Measurements from ENCODE around the gene DIAPH2.

The DIAPH2 gene

DNA sequence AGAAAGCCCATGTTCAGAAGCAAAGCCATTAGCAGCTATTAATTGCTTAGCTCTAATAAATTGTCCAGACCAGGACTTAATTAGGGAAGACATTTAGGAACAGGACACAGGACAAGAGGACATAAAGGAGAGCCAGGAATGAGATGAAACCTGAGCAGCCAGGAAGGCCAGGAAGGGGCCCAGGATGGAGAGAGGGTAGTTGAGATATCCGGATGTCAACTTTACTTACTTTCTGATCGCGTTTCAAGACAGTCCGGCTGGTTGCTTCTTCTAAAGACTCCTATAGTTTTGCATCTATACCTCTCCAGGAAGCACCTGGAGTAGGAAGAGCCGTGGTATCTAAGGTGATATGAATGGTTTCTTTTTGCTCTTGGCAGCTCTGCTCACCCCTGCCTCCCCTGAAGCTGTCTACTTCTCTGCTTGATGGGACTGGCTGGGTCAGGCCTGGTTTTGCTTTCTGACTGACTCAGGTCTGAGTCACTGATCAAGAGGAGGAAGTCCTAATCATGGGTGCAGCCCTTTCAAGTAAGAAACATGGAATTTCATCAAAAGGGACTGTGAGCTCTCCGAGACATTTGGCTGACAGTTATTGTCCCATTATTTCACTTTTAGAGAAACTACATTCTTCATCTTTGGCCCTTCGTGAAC is 932.4 kb downstream of the DIAPH2 start:
- DNase-seq: no peak

DNA sequence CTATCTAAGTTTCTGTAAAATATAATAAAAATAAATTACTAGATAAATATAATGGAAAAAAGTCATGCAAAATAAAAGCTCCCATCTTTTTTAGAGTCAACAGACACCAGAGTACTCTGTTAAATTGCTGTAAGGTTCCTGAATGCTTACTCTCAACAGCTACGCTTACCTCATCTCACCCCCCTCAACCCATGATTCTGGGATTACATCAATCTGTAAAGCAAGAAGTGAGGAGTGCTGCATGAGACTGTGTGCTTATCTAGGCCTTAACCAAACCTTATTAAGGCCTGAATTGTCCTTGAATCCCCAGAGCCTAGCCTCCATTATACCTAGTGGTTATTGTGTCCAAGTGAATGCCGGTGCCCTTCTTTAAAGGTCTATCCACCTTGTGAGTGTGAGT is 934.9 kb downstream of the DIAPH2 start:
- no peak for DNase-seq

DNA sequence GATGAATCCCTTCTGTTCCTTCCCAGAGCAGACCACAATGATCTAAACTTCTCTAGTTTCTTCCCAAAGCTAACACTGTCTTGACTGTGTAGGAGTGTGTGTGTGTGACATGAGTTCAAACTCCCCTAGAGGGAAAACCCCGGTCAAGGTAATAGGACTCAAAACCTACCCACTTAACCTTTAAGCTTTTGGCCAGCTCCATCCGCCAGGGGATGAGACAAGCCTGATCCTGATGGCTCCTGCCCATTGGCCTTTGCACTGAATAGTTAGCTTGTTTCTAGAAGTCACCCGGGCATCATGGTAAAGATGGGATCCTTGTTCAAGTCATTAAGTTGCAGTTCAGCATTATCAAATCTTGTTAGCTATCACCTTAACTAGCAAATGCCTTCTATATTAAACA is 937.5 kb downstream of the DIAPH2 start:
- no peak for DNase-seq

DNA sequence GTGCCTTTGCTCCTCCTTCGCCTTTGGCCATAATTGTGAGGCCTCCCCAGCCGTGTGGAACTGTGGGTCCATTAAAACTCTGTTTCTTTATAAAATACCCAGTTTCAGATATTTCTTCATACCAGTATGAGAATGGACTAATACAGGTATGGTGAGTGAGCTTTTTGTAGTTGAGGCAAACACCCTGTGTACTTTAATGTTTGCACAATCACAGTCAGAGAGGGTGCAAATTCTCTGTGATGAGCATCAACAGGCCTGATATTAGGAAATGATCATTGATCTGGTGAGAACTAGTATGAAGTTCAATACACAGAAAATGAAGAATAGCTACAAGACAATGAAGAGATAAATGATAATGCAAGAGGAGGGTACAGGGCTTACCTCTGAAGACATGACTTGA is 943.7 kb downstream of the DIAPH2 start:
- DNase-seq: no peak

DNA sequence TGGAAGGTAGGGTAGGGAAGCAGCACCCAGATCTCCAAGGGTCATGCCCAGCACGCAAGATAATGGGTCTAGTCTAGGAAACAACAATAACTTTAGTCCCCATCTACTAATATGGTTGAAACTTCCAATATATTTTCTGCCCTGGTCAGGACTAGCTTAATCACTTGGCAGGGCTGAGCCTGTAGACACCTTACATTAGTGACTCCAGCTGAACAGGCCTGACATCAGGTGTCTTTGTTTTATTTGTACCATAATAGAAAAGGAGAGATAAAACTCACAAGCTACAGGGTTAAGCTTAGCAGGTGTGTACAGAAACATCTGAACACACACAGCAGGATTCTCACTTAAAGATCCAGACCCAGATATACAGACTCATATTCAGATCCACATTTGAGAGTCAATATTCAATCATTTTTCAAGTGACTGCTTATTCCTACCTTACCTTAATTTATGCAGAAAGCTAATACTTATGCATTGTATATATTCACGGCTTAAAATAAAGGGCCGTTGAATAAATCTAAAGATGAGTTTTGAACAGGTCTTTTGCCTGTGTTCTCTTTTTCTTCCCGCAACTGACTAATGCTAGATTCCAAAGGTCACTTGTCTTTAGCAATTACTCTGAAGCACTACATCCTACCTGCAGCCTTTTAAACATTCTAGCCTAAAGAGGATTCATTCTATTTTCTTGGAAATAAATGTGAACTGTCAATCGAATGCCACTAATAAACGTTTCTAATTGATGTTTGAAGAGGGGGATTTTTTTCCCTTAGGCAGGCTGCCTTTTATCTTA is 944.4 kb downstream of the DIAPH2 start:
- DNase-seq: peak; percentile 59

DNA sequence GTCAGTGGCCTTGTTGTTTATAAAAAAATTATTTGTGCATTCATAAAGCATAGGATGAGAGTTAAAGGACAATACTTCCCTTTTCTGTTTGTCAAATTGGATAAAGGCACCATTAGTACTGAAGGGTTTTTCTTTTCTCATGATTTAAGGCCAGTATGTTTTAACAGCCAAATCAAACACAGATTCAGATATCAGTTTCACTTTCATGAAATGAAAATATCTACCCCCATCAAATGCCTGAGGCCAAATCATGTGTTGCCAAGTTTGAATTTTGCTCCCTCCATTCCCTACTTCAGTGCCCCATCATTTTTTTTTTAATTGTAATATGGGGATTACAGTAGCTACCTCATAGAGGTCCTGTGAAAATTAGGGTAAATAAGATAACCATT is 944.9 kb downstream of the DIAPH2 start:
- peak; percentile 59 for DNase-seq

DNA sequence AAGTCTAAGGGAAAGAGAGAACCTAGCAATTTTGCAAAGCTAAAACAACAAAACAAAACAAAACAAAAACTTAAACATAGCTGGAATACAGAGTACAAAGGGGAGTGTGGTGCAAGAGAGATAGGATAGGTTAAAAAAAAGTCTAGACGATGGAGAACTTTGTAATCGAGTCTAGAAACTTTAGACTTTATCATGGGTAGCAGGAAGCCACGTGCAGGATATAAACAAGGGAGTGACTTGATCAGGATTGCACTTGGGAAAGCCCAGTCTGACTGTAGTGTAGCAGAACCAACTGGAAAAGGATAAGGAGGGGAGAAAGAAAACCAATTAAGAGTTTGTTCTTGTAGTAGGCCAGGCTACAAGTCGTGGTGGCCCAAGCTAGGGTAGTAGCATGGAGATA is 949.2 kb downstream of the DIAPH2 start:
- no peak for DNase-seq

DNA sequence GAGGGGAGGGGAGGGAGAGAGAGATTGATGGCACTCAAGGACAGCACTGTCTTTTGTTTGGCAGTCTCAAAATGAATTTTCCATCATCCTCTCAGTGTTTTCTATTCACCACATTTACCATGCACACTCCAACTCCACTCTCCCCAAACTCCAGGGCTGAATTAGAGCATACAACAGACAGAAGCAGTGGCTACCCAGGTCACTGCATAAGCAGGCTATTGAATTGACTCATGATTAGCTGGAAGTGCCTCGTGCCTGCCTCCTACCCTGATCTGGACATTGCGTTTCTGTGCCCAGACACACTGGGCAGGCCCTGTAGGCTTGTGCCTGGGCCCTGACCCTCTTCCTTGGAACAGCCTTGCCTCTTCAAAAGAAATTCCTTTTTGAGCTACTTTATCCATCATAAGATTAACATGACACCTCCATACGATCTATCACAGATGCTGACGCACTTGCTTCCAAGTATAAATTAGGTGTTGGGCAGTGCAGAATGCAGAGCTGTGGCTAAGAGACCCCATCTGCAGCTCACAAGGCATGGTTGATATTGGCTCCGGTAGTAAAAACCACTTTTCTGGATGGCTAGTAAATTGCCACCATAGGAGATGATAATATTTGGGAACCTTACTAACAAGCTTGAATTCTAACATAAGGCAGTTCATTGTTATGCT is 952.0 kb downstream of the DIAPH2 start:
- DNase-seq: no peak

DNA sequence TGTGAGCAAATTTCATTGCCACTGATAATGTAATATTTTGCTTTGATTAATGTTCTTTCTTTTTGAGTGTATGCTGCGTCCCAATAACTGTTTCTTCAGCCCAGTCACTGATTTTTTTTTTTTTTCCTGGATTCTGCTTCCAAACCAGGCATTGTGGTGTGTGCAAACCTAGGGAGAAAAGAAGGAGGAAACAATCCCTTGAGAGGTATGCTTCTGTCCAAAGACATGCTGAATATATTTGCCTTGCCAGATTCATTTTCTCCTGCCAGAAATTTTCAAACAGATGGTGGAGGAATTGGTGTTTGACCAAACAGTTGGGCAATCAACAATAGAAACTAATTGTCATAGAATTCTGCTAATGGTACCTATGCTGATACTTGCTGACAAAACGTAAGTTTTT is 952.6 kb downstream of the DIAPH2 start:
- DNase-seq: no peak

DNA sequence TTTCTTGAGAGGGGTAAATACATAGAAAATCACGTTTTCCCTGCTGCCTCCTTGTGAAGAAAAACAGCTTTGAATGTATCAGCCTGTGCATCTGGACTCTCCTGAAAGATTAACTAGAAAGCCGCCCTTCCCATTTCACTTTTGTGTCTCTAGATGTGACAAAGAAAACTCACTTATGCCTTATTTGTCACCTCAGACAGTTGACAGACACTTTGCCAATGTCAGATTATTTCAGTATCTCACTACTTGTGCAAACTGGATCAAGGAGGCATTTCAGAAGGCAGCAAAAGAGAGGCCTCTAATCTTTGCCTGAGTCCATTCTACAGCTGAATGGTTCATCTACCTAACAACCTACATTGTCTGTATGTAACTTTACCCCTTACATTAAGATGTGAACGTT is 954.0 kb downstream of the DIAPH2 start:
- no peak for DNase-seq

DNA sequence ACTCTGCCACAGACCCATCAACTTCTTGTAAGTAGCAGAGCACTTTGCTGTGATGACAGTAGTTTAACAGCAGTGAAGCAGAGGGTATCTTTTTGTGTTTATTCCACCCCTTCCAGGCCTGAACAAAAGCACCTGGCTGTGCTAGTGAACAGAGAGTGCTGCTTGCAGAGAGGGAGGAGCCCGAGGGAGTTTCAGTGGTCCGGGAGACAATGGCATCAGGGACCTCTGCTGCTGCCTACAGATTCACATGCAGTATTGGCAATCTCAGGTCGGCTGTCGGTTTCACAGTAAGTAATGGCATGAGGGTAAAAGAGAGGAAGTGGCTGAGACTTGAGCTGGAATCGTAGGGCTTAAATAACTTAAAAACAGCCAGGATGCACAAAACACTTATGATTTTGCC is 954.9 kb downstream of the DIAPH2 start:
- DNase-seq: no peak

Data from NCI-H1105 treated with DMSO at 0.1 percent for 48 hours (cell line).